ENCODE data around the gene DENND2D. TPM values are rescaled to one million over a fixed set of nuclear protein-coding genes. Genes with fewer than 3 reads are reported as not detected.

The DENND2D gene
- total RNA-seq, 1 experiment from 2014 or later, result 2.1 TPM

DNA sequence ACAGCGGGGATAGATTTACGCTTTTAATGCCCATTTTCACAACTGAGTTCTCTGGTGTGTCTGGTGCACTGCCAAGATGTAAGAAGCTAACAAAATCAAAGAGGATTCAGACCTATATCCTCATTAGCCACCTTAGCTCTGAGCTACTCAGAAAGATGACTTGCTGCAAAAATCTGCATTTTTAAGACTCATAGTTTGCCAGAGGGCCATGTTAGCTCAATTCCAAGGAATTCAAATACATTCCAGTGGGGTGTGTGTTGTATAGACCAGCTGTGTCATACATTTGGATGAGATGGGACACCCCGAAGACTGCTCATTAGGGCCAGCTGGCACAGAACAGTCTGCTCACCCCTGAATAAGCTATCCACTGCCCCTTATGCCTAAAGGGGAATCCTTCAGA lies 8.9 kb downstream of the DENND2D start:
- ATAC-seq, result no peak
- H3K27ac Mint-ChIP-seq, result no peak overlapping the region
- no peaks in the 10 kb centered on the region for H3K9me3 Mint-ChIP-seq
- H3K4me3 Mint-ChIP-seq, result no peak overlapping the region
- ChIA-PET POLR2A (no interaction called here), CTCF (no interaction called here)
- H3K36me3 Mint-ChIP-seq, result peaks cover 13% of the 10 kb centered on the region
- peaks cover 12% of the 10 kb centered on the region for H3K4me1 Mint-ChIP-seq
- no peaks in the 10 kb centered on the region; the same call in 1 of the 2 replicates for H3K27me3 Mint-ChIP-seq (ENCODE audit: low read depth)
- DNase-seq (ENCODE audit: low spot score), result no peak
- TF ChIP-seq, protein P1, sequence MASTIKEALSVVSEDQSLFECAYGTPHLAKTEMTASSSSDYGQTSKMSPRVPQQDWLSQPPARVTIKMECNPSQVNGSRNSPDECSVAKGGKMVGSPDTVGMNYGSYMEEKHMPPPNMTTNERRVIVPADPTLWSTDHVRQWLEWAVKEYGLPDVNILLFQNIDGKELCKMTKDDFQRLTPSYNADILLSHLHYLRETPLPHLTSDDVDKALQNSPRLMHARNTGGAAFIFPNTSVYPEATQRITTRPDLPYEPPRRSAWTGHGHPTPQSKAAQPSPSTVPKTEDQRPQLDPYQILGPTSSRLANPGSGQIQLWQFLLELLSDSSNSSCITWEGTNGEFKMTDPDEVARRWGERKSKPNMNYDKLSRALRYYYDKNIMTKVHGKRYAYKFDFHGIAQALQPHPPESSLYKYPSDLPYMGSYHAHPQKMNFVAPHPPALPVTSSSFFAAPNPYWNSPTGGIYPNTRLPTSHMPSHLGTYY (CRISPR knock-in tag; IDR thresholded peaks at IDR 0.05), result no peak
- no peak for TF ChIP-seq ETV6 (CRISPR knock-in tag; IDR thresholded peaks at IDR 0.05)

DNA sequence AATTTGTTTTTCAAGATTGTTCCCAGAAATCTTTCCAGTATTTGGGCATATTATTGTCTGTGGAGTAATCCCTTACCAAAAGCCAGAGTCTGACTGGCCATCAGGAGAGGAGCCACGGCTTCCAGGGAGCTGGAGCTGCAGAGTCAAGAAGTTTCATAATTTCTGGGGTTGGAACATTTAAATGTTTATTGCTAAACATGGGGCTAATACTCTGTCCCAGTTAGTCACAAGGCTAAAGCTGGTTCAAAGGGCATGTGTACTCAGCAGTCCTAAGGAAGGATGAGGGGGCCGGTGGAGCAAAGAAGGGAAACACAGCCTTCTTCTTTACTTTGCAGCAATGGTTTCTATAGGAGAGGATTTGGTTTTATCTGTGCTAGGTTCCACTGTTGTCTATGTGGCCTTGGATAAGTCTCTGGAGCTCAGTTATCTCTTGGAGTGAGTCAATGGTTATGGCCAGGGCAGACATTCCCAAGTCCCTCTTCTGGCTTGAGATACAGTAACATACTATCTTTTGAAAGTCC lies 9.5 kb downstream of the DENND2D start:
- POLR2A ChIA-PET, result no interaction called here
- H3K27ac Mint-ChIP-seq, result no peak overlapping the region
- no peaks in the 10 kb centered on the region; the same call in 1 of the 2 replicates for H3K27me3 Mint-ChIP-seq (ENCODE audit: low read depth)
- H3K9me3 Mint-ChIP-seq, result no peaks in the 10 kb centered on the region
- ATAC-seq (no peak), DNase-seq (ENCODE audit: low spot score) (no peak)
- no peak for TF ChIP-seq ATF1 (CRISPR knock-in tag; IDR thresholded peaks at IDR 0.05)
- TF ChIP-seq, protein P2, sequence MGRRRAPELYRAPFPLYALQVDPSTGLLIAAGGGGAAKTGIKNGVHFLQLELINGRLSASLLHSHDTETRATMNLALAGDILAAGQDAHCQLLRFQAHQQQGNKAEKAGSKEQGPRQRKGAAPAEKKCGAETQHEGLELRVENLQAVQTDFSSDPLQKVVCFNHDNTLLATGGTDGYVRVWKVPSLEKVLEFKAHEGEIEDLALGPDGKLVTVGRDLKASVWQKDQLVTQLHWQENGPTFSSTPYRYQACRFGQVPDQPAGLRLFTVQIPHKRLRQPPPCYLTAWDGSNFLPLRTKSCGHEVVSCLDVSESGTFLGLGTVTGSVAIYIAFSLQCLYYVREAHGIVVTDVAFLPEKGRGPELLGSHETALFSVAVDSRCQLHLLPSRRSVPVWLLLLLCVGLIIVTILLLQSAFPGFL (CRISPR knock-in tag; IDR thresholded peaks at IDR 0.05; ENCODE audit: borderline replicate concordance), result no peak
- no peak for TF ChIP-seq SMAD3 (CRISPR knock-in tag; IDR thresholded peaks at IDR 0.05; ENCODE audit: borderline replicate concordance)
- CTCF ChIA-PET, result no interaction called here
- H3K4me1 Mint-ChIP-seq, result peaks cover 12% of the 10 kb centered on the region
- H3K4me3 Mint-ChIP-seq, result no peak overlapping the region
- H3K36me3 Mint-ChIP-seq, result peaks cover 13% of the 10 kb centered on the region

DNA sequence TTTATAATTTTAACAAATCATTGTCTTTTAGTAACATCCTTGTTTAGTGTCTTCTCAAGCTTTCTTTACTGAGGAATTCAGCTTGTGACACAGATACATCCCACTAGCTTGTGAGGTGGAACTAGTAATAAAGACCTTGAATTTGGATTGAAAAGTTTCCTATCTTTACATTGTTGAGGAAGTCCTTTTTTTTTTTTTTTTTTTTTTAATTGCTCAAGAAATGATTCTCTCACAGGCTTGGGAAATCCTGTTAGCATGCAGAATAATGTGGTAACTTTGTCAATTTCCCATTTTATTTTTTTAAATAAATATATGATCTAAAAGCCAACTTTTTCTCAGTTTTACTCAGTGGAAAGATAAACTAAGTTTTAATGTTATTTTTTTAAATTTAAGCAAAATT lies 15.8 kb downstream of the DENND2D start:
- Mint-ChIP-seq H3K9me3 (no peaks in the 10 kb centered on the region), H3K4me3 (no peak overlapping the region), H3K36me3 (peaks cover 34% of the 10 kb centered on the region), H3K4me1 (no peaks in the 10 kb centered on the region), H3K27ac (no peak overlapping the region), H3K27me3 (ENCODE audit: low read depth) (no peaks in the 10 kb centered on the region)
- ATAC-seq (no peak), DNase-seq (ENCODE audit: low spot score) (no peak)
- ChIA-PET POLR2A (no interaction called here), CTCF (interaction anchor here (0.6 kb wide), 1 partner anchor 184 kb away, joined by 3 read pairs; no protein-coding TSS in a partner anchor)
- TF ChIP-seq TEAD4 (CRISPR knock-in tag; IDR thresholded peaks at IDR 0.05) (no peak), SMAD3 (CRISPR knock-in tag; IDR thresholded peaks at IDR 0.05; ENCODE audit: borderline replicate concordance) (no peak), MYBL2 (CRISPR knock-in tag; IDR thresholded peaks at IDR 0.05) (no peak)
- TF ChIP-seq, protein P3, sequence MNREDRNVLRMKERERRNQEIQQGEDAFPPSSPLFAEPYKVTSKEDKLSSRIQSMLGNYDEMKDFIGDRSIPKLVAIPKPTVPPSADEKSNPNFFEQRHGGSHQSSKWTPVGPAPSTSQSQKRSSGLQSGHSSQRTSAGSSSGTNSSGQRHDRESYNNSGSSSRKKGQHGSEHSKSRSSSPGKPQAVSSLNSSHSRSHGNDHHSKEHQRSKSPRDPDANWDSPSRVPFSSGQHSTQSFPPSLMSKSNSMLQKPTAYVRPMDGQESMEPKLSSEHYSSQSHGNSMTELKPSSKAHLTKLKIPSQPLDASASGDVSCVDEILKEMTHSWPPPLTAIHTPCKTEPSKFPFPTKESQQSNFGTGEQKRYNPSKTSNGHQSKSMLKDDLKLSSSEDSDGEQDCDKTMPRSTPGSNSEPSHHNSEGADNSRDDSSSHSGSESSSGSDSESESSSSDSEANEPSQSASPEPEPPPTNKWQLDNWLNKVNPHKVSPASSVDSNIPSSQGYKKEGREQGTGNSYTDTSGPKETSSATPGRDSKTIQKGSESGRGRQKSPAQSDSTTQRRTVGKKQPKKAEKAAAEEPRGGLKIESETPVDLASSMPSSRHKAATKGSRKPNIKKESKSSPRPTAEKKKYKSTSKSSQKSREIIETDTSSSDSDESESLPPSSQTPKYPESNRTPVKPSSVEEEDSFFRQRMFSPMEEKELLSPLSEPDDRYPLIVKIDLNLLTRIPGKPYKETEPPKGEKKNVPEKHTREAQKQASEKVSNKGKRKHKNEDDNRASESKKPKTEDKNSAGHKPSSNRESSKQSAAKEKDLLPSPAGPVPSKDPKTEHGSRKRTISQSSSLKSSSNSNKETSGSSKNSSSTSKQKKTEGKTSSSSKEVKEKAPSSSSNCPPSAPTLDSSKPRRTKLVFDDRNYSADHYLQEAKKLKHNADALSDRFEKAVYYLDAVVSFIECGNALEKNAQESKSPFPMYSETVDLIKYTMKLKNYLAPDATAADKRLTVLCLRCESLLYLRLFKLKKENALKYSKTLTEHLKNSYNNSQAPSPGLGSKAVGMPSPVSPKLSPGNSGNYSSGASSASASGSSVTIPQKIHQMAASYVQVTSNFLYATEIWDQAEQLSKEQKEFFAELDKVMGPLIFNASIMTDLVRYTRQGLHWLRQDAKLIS (CRISPR knock-in tag; IDR thresholded peaks at IDR 0.05; ENCODE audit: borderline replicate concordance), result no peak

DNA sequence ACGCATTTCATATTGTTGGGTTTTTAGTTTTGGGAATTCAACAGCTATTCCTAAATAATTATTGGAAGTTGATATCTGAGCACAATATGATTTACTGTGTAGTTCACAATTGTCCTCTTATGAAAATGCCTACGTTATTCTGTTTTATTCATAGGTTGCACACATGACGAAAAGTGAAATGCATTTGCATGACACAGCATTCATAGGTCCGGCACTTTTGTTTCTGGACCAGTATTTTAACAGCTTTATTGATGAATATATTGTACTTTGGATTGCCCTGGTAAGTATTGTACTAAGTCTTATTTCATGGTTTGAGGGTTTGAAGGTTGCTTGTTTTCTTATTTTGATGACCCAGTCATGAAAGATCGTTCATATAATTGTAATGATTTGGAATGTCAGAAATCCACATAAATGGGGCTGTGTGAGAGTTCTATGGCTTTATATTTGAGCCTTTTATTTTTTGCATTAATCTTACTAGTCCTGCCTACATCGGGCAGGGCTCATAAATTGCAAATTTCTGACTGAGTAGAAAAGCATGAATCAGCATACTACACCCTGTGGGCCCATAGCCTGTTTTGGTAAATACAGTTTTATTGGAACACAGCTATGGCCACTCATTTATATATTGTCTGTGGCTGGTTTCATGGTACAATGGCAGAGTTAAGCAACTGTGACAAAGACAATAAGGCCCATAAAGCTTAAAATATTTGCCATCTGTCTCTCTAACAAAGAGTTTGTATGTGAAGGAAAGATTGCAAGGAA lies 17.0 kb downstream of the DENND2D start:
- no peaks in the 10 kb centered on the region for H3K9me3 Mint-ChIP-seq
- peaks cover 32% of the 10 kb centered on the region for H3K36me3 Mint-ChIP-seq
- no peaks in the 10 kb centered on the region for H3K4me1 Mint-ChIP-seq
- H3K27ac Mint-ChIP-seq, result no peak overlapping the region
- no peaks in the 10 kb centered on the region for H3K27me3 Mint-ChIP-seq (ENCODE audit: low read depth)
- ChIA-PET POLR2A (no interaction called here), CTCF (no interaction called here)
- no peak overlapping the region for H3K4me3 Mint-ChIP-seq
- ATAC-seq (no peak), DNase-seq (ENCODE audit: low spot score) (no peak)
- TF ChIP-seq SMAD4 (CRISPR knock-in tag; IDR thresholded peaks at IDR 0.05) (no peak), ZNF138 (CRISPR knock-in tag; conservative IDR thresholded peaks at IDR 0.05) (no peak), KAT7 (CRISPR knock-in tag; IDR thresholded peaks at IDR 0.05; ENCODE audit: borderline replicate concordance) (no peak)
- TF ChIP-seq, protein P4, sequence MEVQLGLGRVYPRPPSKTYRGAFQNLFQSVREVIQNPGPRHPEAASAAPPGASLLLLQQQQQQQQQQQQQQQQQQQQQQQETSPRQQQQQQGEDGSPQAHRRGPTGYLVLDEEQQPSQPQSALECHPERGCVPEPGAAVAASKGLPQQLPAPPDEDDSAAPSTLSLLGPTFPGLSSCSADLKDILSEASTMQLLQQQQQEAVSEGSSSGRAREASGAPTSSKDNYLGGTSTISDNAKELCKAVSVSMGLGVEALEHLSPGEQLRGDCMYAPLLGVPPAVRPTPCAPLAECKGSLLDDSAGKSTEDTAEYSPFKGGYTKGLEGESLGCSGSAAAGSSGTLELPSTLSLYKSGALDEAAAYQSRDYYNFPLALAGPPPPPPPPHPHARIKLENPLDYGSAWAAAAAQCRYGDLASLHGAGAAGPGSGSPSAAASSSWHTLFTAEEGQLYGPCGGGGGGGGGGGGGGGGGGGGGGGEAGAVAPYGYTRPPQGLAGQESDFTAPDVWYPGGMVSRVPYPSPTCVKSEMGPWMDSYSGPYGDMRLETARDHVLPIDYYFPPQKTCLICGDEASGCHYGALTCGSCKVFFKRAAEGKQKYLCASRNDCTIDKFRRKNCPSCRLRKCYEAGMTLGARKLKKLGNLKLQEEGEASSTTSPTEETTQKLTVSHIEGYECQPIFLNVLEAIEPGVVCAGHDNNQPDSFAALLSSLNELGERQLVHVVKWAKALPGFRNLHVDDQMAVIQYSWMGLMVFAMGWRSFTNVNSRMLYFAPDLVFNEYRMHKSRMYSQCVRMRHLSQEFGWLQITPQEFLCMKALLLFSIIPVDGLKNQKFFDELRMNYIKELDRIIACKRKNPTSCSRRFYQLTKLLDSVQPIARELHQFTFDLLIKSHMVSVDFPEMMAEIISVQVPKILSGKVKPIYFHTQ (CRISPR knock-in tag; IDR thresholded peaks at IDR 0.05), result no peak
- TF ChIP-seq, protein P5, sequence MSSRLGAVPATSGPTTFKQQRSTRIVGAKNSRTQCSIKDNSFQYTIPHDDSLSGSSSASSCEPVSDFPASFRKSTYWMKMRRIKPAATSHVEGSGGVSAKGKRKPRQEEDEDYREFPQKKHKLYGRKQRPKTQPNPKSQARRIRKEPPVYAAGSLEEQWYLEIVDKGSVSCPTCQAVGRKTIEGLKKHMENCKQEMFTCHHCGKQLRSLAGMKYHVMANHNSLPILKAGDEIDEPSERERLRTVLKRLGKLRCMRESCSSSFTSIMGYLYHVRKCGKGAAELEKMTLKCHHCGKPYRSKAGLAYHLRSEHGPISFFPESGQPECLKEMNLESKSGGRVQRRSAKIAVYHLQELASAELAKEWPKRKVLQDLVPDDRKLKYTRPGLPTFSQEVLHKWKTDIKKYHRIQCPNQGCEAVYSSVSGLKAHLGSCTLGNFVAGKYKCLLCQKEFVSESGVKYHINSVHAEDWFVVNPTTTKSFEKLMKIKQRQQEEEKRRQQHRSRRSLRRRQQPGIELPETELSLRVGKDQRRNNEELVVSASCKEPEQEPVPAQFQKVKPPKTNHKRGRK (CRISPR knock-in tag; IDR thresholded peaks at IDR 0.05; ENCODE audit: borderline replicate concordance), result no peak
